DMS53 treated with DMSO at 0.1 percent for 48 hours (cell line): ENCODE results near the gene RASGRP2.
"Not testable (repeated sequence)": the region's sequence is repeated elsewhere in the genome, so short reads cannot be mapped to it uniquely, and the experiment has no call there.

Experiments used
- DNase-seq: peaks from one replicate; lab custom pipeline; 2025; ENCODE audit not compliant: unreplicated experiment; lab: John Stamatoyannopoulos, UW

Gene RASGRP2

DNA sequence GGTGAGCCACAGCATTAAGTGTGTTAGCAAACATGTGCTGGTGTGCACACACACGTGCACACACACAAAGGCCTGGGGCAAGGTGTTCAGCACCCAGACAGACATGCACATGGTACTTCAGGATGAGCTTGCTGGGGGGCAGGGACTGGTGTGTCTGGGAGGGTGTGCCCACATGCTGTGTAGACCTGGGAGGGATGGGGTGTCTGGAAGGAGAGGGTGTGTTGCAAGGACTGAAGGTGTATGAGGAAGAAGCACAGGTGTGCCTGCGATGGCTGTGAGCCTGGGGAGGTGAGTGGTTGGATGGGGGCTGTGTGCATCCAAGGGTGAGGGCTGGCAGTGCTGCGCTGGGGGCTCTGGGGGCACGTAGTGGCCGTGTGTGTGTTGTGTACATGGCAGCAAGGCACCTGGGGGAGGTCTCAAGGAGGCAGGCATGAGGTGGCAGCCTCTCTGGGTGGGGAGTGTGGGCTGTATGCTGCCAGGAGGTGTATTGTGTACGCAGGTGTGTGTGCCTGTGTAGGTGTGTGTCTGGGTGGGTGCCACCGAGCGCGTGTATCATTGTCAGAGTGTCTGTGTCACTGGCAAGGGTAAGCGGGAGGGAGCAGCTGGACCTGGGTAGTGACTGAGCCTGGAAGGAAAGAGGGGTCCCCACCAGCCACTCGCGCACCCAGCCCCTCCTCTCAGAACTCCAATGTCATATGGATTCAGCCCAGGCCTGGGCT, 23.1 kb downstream of the RASGRP2 start:
- no peak for DNase-seq

DNA sequence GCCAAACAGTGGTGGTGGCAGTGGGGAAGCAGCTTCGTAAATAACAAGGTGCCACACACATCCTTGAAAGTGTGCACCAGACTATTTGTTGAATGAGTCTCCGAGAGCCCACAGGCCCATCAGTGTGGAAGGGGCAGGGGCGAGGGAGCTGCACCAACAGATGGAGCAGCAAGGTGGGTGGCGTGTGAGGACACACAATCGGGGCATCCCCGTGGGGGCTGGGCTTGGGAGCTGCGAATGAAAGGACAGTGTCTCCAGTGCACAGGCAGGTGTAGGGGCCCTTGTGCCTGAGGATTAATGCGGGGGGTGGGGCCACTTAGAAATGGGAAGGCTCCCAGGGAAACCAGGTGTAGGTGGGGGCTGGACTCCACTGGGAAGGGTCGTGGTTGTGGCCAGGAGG, 23.8 kb downstream of the RASGRP2 start:
- DNase-seq: no peak

DNA sequence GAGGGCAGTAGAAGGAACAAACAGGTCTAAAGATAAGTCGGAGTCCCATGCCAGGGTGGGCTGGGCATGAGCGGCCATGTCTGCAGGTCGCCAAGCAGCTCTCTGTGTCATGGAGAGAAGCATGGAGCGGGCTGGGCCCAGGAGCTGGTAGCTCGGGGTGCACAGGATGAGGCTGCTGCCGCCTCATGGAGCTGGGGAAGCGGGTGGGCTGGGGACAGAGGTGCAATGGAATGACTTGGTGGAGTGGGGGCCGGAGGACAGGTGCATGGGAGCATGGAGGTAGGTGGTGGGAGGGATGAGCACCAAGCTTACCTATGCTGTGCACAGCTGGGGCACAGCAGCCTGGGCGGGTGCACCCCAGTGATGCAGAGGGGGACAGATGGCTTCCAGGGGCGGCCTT, 24.5 kb downstream of the RASGRP2 start:
- DNase-seq: no peak

DNA sequence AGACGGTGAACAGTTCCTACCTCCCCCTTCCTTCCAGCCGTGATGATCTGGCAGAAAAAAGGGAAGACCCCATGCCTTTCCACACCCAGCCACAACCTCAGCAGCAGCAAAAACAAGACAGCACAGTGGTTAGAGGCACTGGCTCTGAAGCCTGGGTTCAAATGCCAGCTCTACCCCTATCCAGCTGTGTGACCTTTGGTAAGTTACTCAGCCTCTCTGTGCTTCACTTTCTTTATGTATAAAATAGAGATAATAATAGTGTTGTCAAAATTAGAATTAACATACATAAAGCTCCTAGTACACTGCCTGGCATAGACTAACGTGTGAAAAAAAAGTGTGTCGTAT, 25.2 kb downstream of the RASGRP2 start:
- no peak for DNase-seq

DNA sequence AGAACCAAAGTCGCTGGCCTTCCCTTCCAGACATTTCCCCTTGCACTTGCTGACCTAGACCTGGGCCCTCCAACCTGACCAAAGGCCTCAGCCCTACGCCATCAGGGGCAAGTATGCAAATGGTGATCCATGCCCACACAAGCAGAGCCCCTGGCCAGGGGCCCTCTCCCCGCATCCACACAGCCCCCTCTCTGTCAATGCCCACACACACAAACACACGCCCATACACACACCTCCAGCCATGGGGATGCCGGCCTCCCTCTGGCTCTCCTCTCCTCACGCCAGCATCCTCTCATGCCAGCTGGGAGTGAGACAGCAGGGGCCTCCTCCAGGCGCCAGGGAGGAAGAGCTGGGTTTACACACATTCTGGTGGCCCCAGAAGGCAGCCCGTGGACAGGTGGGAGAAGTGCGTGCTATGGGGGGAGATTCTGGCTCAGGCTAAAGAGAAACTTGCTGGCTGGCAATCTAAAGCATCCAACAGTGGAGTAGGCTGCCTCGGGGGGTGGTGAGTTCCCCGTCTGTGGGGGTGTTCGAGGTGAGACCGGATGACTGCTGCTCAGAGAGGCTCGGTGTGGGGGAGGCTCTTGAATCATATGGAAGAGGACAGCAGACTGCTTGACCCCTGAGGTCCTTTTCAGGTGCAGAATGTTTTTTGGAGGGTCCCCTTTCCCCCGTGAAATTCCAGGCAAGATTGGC, 25.7 kb downstream of the RASGRP2 start:
- DNase-seq: no peak

DNA sequence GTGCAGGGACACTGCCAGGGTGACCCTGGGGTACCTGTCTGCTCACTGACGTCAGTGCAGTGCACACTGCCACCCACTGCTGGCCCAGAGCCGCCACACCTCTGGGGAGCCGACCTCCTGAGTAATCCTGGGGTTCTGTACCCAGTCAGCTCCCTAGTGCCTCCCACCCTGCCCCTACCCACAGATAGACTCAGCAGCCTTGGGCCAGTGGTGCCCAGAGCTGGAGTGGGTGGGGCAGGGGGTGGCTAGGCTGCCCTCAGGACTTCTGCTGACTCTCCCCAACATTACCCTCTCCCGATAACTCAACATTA, 26.7 kb downstream of the RASGRP2 start:
- no peak for DNase-seq

DNA sequence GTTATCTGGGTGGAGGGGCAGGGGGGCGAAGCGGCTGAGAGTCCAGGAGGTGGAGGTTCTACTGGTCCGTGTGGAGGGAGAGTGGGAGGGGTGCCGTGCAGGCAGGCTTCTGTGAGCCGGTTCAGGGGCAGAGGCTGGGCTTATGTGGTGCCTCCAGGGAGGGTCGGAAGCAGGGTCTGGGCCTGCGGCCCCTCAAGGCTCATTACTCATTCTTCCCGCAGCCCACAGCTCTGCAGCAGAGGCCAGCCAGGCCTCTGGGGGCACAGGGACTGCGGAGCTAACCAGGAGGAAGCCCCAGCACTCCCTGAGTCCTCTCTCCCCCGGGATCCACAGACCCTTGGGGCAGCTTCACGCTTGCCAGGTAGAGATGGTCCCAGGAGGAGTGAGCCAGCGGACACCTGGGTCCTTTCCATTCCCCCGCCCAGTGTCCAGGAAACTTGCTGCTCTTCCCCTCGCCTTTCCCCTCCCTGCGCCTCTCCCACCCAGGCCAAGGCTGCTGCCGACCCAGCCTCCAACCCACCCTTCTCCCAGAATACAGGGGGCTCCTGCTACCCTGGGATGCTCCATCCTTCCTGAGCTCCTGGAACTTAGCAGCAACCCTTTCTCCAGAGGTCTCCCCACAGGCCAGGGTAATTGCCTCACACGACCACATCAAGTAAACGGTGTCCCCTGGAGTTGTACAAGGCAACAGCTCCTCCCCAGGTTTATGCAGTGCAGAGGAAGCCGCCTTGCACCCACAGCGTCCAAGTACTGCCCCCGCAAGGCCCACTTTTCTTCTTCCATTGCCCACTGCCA, 27.3 kb downstream of the RASGRP2 start:
- DNase-seq: no peak

DNA sequence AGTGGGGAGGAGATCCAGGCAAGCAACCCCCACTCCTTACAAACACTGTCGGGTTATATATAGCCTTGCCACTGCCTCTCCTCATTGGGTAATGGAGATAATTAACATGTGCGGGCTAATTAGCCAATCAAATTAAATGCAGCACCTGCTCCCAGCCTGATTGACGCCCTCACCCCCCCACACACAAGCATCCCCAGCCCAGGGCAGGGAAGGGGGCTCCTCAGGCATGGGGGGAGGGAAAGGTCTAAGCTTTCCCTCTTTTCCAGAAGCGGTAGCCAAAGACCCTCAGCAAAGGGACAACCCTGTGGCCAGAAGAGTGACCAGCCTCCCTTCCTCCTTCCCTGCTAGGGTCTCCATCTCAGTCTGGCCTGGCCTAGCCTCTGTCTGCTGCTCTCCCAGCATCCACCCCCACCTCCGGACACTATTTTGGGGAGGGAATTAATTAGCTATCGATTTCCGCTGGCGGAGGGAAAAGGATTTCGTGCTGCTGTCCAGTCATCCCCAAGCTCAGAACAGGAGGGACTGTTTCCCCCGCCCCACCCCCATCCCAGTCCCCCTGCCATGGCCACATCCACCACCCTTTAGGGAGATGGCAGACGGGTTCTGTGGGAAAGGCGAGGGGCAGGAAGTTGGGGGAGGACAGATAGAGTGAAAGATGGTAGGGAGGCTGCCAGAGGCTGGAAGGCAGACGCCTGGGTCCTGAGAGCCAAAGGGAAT, 28.0 kb downstream of the RASGRP2 start:
- no peak for DNase-seq

DNA sequence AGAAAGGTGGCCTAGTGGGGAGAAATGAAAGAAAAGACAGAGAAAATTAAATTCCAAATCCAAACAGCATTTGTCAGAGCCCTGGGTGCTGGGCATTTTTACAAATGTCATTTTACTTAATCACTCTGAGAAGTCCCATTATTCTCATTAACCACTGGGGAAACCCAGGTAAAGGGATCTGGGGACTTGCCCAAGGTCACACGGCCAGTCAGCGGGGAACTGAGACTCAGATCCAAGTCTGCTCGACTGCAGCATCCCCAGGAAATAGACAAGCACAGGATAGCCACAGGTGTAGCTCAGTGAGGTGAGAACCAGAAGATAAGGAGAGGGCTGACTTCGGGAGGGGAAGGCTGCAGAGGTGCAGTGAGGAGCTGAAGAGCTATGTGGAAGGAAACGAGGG, 28.8 kb downstream of the RASGRP2 start:
- DNase-seq: no peak

DNA sequence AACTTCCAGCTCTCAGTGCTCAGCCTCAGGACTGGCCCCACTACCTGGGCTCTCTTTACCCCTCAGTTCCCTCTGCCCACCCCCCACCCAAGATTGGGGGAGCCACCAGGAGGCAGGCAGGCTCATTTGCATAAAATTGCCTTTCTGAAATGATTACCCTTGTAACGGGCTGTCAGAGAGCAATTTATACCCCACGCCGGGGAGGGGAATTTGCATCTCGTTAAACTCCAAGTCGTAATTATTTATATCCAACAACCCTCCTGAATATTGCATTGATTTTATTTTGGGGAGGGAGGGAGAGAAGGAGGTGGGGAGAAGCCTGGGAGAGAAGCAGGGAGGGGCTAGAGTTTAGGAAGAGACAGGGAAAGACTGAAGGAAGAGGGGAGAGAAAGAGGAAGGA, 29.3 kb downstream of the RASGRP2 start:
- DNase-seq: no peak

DNA sequence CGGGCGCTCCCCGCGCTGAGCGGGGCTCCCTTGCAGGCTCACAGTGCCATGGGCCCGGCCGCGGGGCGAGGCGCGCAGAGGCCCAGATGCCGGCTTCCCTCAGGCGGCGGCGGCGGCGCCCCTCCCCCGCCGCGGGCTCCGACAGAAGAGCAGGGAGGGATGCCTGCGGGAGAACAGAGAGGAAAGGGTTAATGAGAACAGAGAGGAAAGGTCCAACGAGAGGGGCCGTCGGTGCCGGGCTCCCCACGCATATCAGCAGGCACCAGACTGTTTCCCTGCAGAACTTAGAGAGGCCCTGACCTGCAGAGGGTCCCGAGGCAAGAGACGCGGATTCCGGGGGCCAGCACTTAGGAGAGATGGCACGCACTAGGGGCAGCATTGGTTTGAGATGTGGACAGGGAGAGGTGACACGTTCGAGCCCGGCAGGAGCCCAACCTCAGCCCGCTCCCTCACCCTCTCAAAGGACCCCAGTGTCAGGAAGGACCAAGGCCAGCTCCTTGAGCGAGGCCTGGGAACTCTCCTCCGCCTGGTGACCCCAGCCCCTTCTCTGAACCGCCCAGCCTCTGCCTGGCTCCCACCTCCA, 30.1 kb downstream of the RASGRP2 start:
- DNase-seq: no peak

DNA sequence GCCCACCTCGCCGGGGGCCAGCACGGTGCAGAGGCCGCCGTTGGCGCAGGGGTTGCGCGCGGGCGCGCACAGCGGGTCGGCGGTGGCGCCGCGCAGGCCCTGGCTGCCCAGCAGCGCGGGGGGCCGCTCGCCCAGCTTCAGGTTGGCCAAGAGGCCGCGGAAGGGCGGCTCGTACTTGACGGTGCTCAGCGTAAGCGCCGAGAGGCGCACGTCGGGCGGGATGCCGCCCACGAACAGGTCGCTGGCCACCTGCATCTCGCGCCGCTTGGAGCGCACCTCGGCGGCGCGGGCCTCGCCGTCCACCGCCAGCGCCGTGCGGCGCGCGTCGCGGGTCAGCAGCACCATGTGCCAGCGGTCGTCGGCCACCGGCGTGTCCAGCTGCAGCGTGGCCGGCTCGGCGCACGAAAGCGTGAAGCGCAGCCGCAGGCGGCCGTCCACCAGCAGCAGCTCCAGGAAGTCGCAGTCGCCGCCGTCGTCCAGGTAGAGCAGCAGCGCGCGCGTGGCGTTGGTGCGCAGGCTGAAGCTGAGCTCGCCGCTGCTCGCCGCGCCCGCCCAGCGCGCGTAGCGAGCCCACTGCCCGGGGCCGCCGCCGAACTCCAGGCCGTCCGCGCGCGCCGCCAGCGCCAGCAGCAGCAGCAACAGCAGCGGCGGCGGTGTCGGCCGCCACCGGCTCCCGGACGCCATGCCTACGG, 30.8 kb downstream of the RASGRP2 start:
- no peak for DNase-seq

DNA sequence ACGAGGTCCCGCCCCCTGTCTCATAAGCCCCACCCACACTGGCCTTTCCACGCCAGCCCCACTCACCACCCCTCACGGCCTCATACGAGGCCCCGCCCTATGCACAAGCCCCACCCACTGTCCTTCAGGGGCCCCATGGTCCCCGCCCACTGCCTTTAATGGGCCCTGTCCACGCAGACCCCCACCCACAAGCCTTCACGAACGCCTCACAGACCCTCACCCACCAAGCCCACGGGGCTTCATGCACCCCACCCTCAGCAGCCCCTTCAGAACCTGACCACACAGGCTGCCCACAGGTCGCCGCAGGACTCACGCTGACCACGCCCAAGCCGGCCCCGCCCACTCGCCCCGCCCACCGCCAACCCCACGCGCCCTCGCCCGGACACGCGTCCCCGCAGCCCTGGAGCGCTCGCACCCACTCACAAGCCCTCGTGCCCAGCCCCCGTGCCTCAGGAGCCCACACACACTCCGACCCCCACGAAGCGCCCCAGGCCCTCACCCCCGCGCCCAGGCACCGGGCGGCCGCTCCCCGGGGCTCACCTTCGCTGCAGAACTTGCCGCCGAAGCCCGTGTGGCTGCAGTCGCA, 31.4 kb downstream of the RASGRP2 start:
- no peak for DNase-seq

DNA sequence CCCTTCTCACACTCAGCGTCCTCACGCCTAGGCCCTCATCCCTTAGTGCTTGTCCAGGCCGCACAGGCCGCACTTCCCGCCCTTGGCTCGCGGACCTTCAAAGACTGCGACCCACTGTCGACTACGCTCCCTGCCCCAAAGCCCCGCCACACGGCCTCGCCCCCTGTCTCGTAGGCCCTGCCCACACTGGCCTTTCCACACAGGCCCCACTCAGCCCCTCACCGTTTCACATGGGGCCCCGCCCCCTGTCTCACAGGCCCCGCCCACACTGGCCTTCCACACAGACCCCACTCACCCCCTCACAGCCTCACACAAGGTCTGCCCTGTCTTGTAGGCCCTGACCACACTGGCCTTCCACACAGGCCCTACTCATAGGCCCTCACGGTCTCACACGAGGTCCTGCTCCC, 32.0 kb downstream of the RASGRP2 start:
- no peak for DNase-seq

DNA sequence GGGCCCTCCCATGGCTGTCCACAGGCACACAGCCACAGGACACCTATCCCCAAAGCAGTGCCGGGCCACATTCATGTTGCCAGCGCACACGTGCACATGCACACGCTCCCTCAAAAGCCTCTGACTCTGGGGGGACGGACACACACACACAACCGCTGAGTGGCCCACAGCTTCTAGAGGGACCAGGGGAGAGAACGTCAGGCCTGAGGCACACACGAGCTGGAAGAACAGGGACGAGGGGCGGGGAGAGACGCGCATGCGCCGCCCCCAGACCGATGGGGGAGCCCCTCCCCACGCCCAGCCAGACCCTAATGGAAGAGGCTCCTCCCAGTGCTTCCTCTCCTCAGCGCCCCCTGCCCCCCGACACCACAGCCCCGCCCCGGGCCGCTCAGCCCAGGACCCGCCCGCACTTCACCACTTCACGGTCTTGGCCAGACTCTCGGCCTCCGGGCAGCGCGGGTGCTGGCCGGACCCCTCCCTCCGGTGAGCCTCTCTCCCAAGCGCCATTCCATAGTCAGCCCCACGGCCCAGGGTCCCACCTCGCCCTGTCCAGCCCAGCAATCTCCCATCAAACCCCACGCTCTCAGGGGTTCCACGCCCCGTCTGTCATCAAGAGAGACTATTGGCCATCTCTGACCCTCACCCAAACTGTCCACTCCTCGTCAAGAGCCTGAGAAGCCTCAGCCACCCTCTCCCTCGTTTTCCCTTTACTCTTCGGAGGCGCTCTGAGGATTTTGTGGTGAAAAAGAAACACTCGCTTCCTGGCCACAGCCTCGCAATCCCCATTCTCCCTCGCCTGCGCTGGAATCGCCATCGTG, 32.6 kb downstream of the RASGRP2 start:
- no peak for DNase-seq

DNA sequence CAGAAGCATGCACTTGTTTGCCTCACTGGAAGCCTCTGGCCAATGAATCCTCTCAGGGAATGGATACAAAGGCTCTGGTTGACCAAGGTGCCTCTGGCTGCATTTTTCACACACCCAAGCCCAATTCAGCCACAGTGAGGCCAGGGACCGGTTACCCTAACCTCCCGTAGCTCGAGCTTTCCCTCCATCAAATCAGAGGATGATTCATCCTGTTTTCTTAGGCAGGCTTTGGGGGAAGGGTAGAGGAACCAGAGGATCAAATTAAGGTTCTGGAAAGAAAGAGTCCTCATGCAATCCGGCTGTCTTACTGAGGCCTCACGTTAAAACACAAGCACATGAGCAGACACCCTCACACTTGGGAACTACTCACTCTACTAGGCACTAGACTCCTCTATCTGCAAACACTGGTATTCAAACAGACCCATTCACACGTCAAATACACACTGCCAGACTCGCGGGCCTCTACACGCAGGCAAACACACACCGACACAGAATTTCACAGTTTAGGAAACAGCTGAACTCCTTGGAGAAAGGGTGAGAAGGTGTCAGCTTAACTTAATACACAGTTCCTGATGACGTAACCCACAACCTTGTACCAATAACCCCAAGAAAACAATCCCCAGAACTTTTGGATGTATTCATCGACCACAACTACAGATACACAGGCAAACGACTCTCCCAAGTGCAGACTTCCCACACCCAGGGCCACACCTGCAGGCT, 33.4 kb downstream of the RASGRP2 start:
- DNase-seq: no peak

DNA sequence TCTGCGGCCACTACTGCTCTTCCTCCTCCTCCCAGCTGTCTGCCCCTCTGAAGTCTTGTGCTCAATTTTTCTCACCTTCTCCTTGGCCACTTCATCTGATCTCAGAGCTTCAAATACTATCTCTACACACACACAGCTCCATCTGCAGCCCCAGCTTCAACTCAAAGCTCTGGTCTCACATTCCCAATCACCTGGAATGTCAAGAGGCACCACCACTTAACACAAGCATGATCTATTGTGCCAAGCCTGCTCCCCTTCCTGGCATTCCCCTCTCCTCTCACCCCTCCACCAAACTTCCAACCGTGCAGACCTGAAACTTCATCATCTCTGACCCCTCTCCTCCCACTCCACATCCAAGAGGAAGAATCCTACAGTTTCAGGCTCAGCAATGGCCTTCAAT, 38.4 kb downstream of the RASGRP2 start:
- DNase-seq: no peak

DNA sequence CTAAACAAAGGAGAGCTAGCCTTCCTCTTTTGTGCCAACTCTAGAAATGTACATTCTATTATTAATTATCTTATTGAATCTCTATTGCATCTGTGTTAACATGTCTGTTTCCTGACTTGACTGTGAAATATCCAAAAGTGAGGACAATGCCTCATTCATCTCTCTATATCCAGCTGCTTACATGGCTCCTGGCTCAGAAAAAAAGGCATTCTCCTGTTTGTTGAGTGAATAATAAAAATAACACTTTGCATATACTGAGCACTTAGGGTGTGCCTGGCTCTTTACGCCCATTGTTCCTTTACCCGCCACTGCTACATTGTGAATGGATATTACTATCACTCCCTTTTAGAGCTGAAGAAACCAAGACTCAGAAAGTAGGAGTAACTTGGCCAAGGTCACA, 40.9 kb downstream of the RASGRP2 start:
- DNase-seq: no peak

DNA sequence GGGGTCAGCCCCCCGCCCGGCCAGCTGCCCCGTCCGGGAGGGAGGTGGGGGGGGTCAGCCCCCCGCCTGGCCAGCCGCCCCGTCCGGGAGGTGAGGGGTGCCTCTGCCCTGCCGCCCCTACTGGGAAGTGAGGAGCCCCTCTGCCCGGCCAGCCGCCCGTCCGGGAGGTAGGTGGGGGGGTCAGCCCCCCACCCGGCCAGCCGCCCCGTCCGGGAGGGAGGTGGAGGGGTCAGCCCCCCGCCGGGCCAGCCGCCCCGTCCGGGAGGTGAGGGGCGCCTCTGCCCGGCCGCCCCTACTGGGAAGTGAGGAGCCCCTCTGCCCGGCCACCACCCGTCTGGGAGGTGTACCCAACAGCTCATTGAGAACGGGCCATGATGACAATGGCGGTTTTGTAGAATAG, 42.0 kb downstream of the RASGRP2 start:
- not testable (repeated sequence) for DNase-seq
